Measurements from ENCODE around the gene SERPIND1. TPM values are rescaled to one million over a fixed set of nuclear protein-coding genes. Genes with fewer than 3 reads are reported as not detected.

The SERPIND1 gene
- total and polyA plus RNA-seq, 7 donors: 0.03 to 0.12 (median 0.07) TPM; not detected in 4

GRCh38 chr22:20748082-20748481 is 25.8 kb upstream of the SERPIND1 start:
- Histone ChIP-seq H3K27me3 (ENCODE audit: insufficient read depth in 3 of 3, low read length in 2 of 3) (no peaks in the 10 kb centered on the region), H3K36me3 (ENCODE audit: insufficient read depth in 1 of 2, low read depth in 1 of 2) (peaks cover 0 to 79% of the 10 kb centered on the region in 2 donors), H3K4me1 (peaks cover 13% of the 10 kb centered on the region), H3K27ac (no peak overlapping the region), H3K9me3 (no peaks in the 10 kb centered on the region), H3K4me3 (no peak overlapping the region)
- no peak for TF ChIP-seq CTCF (IDR thresholded peaks at IDR 0.05)
- WGBS, 3 donors: 97 to 98% (median 97%) methylated on average over 7 of the region's 7 CpGs
- DNase-seq (no peak), ATAC-seq (no peak)
- intact Hi-C loops (cut with DNase I): no loop called here

GRCh38 chr22:20748731-20749428 is 25.0 kb upstream of the SERPIND1 start:
- intact Hi-C loops (cut with DNase I): no loop called here
- no peak for ATAC-seq

GRCh38 chr22:20749453-20749852 is 24.5 kb upstream of the SERPIND1 start:
- ATAC-seq: no peak
- Histone ChIP-seq H3K27ac (no peak overlapping the region), H3K36me3 (ENCODE audit: insufficient read depth in 1 of 2, low read depth in 1 of 2) (peaks cover 0 to 75% of the 10 kb centered on the region in 2 donors), H3K4me3 (no peak overlapping the region), H3K27me3 (ENCODE audit: insufficient read depth in 3 of 3, low read length in 2 of 3) (no peaks in the 10 kb centered on the region), H3K9me3 (no peaks in the 10 kb centered on the region), H3K4me1 (peaks cover 13% of the 10 kb centered on the region)
- TF ChIP-seq CTCF (IDR thresholded peaks at IDR 0.05): no peak
- 70 to 75% (median 74%) methylated on average over 3 of the region's 3 CpGs for WGBS, 3 donors
- intact Hi-C loops (cut with DNase I): no loop called here
- no peak for DNase-seq

More at GRCh38 chr22:20748731-20749428, 25.0 kb upstream of the SERPIND1 start:
- Histone ChIP-seq H3K9me3 (no peaks in the 10 kb centered on the region), H3K4me3 (no peak overlapping the region), H3K27ac (no peak overlapping the region), H3K4me1 (peaks cover 13% of the 10 kb centered on the region), H3K27me3 (ENCODE audit: insufficient read depth in 3 of 3, low read length in 2 of 3) (no peaks in the 10 kb centered on the region), H3K36me3 (ENCODE audit: insufficient read depth in 1 of 2, low read depth in 1 of 2) (peaks cover 0 to 79% of the 10 kb centered on the region in 2 donors)
- DNase-seq: no peak
- 85 to 87% (median 86%) methylated on average over 9 of the region's 9 CpGs for WGBS, 3 donors
- TF ChIP-seq CTCF (IDR thresholded peaks at IDR 0.05): no peak

- Histone ChIP-seq H3K27ac (peak overlapping the region; percentile 62), H3K27me3 (ENCODE audit: insufficient read depth in 3 of 3, low read length in 2 of 3) (no peaks in the 10 kb centered on the region), H3K4me3 (no peak overlapping the region), H3K9me3 (no peaks in the 10 kb centered on the region), H3K4me1 (peaks cover 13% of the 10 kb centered on the region), H3K36me3 (ENCODE audit: insufficient read depth in 1 of 2, low read depth in 1 of 2) (peaks cover 0 to 69% of the 10 kb centered on the region in 2 donors)
- no peak for TF ChIP-seq CTCF (IDR thresholded peaks at IDR 0.05)
- DNase-seq: peak; percentile 82 to 89
- intact Hi-C loops (cut with DNase I): no loop called here
- ATAC-seq: peak; percentile 93 to 98 (median 98)
- 36 to 49% (median 40%) methylated on average over 9 of the region's 9 CpGs for WGBS, 3 donors
Measured at GRCh38 chr22:20750461-20751184, 23.3 kb upstream of the SERPIND1 start.
